GM10248 (cell line): Measurements from ENCODE around the gene PLPPR2.
"Not testable (repeated sequence)": the region's sequence is repeated elsewhere in the genome, so short reads cannot be mapped to it uniquely, and the experiment has no call there.

Experiments
- CTCF ChIA-PET: fragments of 300-600 bp; sonication (Branson Sonifier 250); formaldehyde crosslinking; extraction: SDS; loops from one replicate; lab custom pipeline; 2021; ENCODE audit warnings: antibody characterized with exemption; lab: Yijun Ruan, JAX
- POLR2A ChIA-PET: fragments of 350-650 bp; sonication (Branson Sonifier 250); formaldehyde crosslinking; extraction: SDS; loops from one replicate; lab custom pipeline; 2020; ENCODE audit warnings: antibody characterized with exemption; lab: Yijun Ruan, JAX
- DNase-seq: peaks from one replicate; pipeline ENCODE4 v3.0.0; 2012; ENCODE audit errors: extremely low spot score
- TF ChIP-seq, protein P1 (sequence below): IDR thresholded peaks from 2 replicates; pipeline ENCODE4 v1.5.1; 2012; ENCODE audit warnings: mild to moderate bottlenecking, low read depth; ENCODE audit errors: extremely low read depth, missing control alignments, control extremely low read depth

Gene PLPPR2

DNA sequence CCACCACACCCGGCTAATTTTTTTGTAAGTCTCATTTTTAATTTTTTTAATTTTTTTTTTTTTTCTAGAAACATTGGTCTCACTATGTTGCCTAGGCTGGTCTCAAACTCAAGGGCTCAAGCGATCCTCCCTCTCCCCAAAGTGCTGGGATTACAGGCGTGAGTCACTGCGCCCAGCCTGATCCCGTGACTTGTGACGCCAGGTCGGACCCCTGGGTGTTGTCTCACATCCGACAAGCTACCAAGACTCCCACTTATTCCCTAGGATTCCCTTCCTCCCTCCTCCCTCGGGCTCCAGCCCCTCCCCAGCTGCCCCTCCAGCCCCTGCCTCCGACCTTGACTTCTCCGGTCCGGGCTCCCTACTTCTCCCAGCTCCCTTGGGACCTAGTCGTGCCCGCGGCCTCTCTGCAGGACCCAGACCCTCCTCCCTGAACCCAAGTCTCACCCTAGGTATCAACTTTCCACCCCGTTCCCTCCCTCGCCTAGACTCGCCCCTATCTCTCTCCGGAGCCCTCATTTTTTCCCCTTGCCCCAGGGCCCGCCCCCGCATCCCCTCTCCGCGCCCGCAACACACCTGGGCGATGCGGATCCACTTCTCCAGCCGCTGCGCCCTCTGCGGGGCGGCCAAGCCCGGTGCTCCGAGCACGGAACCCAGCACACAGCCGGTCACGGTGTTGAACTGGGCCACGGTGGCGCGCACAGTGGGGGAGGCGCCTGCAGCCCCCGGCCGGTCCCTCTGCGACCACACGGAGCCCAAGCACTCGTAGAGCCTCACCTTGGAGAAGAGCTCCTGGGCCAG is 50.8 kb downstream of the PLPPR2 start:
- ChIA-PET CTCF (interaction anchor here (1.0 to 2.4 kb wide), 10 partner anchors 12 to 76 kb away, joined by 3 to 9 read pairs (median 4); partner anchors contain the start of genes EPOR, ODAD3 and PRKCSH), POLR2A (no interaction called here)
- TF ChIP-seq, protein P1, sequence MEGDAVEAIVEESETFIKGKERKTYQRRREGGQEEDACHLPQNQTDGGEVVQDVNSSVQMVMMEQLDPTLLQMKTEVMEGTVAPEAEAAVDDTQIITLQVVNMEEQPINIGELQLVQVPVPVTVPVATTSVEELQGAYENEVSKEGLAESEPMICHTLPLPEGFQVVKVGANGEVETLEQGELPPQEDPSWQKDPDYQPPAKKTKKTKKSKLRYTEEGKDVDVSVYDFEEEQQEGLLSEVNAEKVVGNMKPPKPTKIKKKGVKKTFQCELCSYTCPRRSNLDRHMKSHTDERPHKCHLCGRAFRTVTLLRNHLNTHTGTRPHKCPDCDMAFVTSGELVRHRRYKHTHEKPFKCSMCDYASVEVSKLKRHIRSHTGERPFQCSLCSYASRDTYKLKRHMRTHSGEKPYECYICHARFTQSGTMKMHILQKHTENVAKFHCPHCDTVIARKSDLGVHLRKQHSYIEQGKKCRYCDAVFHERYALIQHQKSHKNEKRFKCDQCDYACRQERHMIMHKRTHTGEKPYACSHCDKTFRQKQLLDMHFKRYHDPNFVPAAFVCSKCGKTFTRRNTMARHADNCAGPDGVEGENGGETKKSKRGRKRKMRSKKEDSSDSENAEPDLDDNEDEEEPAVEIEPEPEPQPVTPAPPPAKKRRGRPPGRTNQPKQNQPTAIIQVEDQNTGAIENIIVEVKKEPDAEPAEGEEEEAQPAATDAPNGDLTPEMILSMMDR: peak; percentile 37
- DNase-seq: no peak

DNA sequence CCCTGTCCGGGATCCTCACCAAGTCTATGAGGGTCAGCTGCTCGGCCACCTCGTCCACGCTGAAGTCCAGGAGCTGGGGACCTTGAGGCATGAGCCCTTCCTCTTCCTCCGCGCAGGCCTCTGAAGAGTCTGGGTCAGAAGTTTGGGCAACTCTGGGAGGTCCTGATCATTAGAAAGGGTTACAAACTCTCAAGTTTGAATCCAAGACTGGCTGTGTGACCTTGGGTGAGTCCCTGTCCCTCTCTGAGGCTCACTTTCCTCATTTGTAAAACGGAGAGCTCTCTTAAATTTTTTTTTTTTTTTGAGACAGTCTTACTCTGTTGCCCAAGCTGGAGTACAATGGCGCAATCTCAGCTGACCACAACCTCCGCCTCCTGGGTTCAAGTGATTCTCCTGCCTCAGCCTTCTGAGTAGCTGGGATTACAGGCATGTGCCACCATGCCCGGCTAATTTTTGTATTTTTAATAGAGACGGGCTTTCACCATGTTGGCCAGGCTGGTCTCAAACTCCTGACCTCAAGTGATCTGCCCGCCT is 51.5 kb downstream of the PLPPR2 start:
- CTCF ChIA-PET: interaction anchor here (0.9 to 2.4 kb wide), 10 partner anchors 8 to 75 kb away, joined by 3 to 9 read pairs (median 5); partner anchors contain the start of genes EPOR, ODAD3 and PRKCSH
- DNase-seq, POLR2A ChIA-PET: not testable (repeated sequence)

DNA sequence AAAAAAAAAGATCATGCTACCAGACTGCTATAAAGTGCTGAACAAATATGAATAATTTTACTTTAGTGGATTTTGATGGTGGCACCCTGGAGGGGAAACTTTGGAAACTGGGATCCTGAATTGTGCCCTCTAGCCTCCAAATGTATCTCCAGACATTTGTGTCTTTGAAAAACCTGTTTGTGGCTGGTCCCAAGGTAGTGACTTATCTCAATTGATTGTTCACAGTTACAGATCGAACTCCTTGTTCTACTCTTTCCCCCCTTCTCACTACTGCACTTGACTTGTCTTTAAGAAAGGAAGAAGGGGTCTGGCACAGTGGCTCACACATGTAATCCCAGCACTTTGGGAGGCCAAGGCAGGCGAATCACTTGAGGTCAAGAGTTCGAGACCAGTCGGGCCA is 53.4 kb downstream of the PLPPR2 start:
- ChIA-PET CTCF (no interaction called here), POLR2A (no interaction called here)
- TF ChIP-seq, protein P1: no peak
- DNase-seq: no peak

DNA sequence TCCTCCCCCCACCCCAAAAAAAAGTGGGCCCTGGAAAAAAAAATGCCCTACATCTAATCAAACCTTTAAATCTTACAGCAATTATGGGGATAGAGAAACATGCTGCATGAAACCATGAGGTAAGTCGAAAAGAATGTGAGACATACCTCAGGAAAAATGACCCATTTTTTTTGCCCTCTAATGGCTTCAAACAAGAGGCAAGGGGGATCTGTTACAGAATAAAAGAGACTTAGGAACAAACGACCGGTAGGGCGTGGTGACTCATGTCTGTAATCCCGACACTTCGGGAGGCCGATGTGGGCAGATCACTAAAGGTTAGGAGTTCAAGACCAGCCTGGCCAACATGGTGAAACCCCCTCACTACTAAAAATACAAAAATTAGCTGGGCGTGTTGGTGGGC is 55.5 kb downstream of the PLPPR2 start:
- DNase-seq: no peak
- TF ChIP-seq, protein P1: no peak
- CTCF ChIA-PET: interaction anchor here (0.9 to 1.6 kb wide), 2 partner anchors 8 to 33 kb away, joined by 3 to 4 read pairs; no protein-coding TSS in a partner anchor
- POLR2A ChIA-PET: no interaction called here

DNA sequence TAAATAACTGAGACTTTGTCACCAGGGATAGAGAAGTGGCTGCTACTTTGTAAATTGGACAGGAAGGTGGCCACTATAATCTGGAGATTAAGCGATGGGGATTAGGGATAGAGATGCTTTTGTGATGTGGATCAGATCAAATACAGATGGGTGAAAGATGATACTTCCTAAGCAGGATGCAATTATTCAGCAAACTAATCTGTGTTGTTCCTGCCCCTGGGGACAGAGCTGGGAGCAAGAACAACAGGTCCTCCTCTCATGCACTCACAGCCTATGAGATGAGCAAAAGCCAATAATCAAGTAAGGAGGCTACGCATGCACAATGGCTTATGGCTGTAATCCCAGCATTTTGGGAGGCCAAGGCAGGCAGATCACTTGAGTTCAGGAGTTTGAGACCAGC is 59.3 kb downstream of the PLPPR2 start:
- POLR2A ChIA-PET: no interaction called here
- TF ChIP-seq, protein P1: no peak
- CTCF ChIA-PET: no interaction called here
- DNase-seq: no peak
